Ammon's horn (tissue), 1 donor: ENCODE results near the gene PARN.

ENCODE experiments used
- DNase-seq: peaks from one replicate; pipeline ENCODE4 v3.0.0-alpha.2; 2016; ENCODE audit warnings: low spot score

The PARN gene

GRCh38 chr16:14499110-14499509 is 130.9 kb downstream of the PARN start:
- no peak for DNase-seq

- no peak for DNase-seq
Observed at GRCh38 chr16:14497245-14498082, 132.6 kb downstream of the PARN start.

- DNase-seq: no peak
Observed at GRCh38 chr16:14496786-14497185, 133.3 kb downstream of the PARN start.

- DNase-seq: no peak
Observed at GRCh38 chr16:14496047-14496770, 133.9 kb downstream of the PARN start.

GRCh38 chr16:14495213-14496046 is 134.6 kb downstream of the PARN start:
- DNase-seq: no peak

GRCh38 chr16:14494396-14494966 is 135.6 kb downstream of the PARN start:
- no peak for DNase-seq

- DNase-seq: no peak
Observed at GRCh38 chr16:14493791-14494190, 136.3 kb downstream of the PARN start.

- DNase-seq: no peak
Observed at GRCh38 chr16:14492614-14493013, 137.4 kb downstream of the PARN start.

- no peak for DNase-seq
Observed at GRCh38 chr16:14491861-14492529, 138.1 kb downstream of the PARN start.

GRCh38 chr16:14490235-14490634 is 139.8 kb downstream of the PARN start:
- no peak for DNase-seq

- DNase-seq: peak; percentile 17
Observed at GRCh38 chr16:14489460-14489859, 140.6 kb downstream of the PARN start.

- no peak for DNase-seq
Observed at GRCh38 chr16:14487579-14487978, 142.5 kb downstream of the PARN start.

- DNase-seq: peak; percentile 89
Observed at GRCh38 chr16:14486520-14487303, 143.3 kb downstream of the PARN start.

GRCh38 chr16:14485811-14486519 is 144.1 kb downstream of the PARN start:
- no peak for DNase-seq

- DNase-seq: no peak
Observed at GRCh38 chr16:14485121-14485551, 144.9 kb downstream of the PARN start.

- DNase-seq: no peak
Observed at GRCh38 chr16:14483819-14484385, 146.2 kb downstream of the PARN start.

GRCh38 chr16:14476183-14476582 is 153.9 kb downstream of the PARN start:
- DNase-seq: no peak

- DNase-seq: no peak
Observed at GRCh38 chr16:14475370-14476139, 154.5 kb downstream of the PARN start.

GRCh38 chr16:14473488-14473887 is 156.6 kb downstream of the PARN start:
- DNase-seq: no peak
